ENCODE data around the gene ADARB2. TPM values are rescaled to one million over a fixed set of nuclear protein-coding genes. Genes with fewer than 3 reads are reported as not detected.
A peak's percentile ranks its signal among the peaks of the same experiment; 100 is the strongest.
"Not testable (repeated sequence)": the region's sequence is repeated elsewhere in the genome, so short reads cannot be mapped to it uniquely, and the experiment has no call there.

ADARB2 gene
- total RNA-seq, 6 donors from 2014 or later, result 0.69 to 5.2 (median 1.8) TPM

DNA sequence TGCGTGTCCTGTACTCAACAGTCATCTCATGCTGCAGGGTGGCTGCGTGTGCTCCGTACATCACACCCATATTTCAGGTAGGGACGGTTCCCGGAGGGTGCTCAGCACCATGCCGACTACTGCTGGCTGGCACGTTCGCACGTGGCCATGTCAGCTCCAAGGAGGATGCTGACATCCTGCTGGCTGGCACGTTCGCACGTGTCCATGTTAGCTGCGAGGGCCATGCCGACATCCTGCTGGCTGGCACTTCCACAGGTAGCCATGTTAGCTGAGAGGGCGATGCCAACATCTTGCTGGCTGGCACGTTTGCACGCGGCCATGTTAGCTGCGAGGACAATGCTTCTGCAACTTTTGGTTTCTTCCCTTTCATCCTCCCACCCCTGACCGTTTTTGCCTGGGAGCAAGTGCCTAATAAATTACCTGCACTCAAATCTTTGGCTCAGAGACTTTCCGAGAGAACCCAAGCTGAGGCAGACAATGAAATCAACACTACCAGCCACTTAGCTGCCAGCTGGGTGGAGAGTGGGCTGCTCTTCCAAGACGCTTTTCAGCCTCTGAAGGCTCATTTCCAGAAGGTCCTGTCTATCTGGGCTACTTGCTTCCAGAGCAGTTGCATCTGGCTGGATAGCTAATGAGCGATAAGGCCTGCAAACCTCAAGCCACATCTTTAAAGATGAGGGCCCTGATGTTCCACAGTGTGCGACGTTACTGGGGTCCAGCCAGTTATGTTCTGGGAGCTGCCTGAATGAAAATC, 576.6 kb downstream of the ADARB2 start:
- no peaks in the 10 kb centered on the region for H3K9me3 ChIP-seq
- no peaks in the 10 kb centered on the region for H3K36me3 ChIP-seq
- DNase-seq (peak; percentile 12 to 66), ATAC-seq (ENCODE audit: low FRiP score in 2 of 2) (no peak)
- no peak overlapping the region for H3K27ac ChIP-seq
- WGBS, 2 donors, result 84 to 85% methylated on average over 24 to 25 of the region's 25 CpGs
- no peak for TF ChIP-seq POLR2A (IDR thresholded peaks at IDR 0.05)
- TF ChIP-seq EP300 (IDR thresholded peaks at IDR 0.05), result no peak
- no peak for TF ChIP-seq POLR2AphosphoS5 (IDR thresholded peaks at IDR 0.05)
- TF ChIP-seq, protein P1, sequence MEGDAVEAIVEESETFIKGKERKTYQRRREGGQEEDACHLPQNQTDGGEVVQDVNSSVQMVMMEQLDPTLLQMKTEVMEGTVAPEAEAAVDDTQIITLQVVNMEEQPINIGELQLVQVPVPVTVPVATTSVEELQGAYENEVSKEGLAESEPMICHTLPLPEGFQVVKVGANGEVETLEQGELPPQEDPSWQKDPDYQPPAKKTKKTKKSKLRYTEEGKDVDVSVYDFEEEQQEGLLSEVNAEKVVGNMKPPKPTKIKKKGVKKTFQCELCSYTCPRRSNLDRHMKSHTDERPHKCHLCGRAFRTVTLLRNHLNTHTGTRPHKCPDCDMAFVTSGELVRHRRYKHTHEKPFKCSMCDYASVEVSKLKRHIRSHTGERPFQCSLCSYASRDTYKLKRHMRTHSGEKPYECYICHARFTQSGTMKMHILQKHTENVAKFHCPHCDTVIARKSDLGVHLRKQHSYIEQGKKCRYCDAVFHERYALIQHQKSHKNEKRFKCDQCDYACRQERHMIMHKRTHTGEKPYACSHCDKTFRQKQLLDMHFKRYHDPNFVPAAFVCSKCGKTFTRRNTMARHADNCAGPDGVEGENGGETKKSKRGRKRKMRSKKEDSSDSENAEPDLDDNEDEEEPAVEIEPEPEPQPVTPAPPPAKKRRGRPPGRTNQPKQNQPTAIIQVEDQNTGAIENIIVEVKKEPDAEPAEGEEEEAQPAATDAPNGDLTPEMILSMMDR (IDR thresholded peaks at IDR 0.05), result no peak
- no peaks in the 10 kb centered on the region for H3K4me1 ChIP-seq
- H3K27me3 ChIP-seq, result no peaks in the 10 kb centered on the region
- no peak overlapping the region for H3K4me3 ChIP-seq

DNA sequence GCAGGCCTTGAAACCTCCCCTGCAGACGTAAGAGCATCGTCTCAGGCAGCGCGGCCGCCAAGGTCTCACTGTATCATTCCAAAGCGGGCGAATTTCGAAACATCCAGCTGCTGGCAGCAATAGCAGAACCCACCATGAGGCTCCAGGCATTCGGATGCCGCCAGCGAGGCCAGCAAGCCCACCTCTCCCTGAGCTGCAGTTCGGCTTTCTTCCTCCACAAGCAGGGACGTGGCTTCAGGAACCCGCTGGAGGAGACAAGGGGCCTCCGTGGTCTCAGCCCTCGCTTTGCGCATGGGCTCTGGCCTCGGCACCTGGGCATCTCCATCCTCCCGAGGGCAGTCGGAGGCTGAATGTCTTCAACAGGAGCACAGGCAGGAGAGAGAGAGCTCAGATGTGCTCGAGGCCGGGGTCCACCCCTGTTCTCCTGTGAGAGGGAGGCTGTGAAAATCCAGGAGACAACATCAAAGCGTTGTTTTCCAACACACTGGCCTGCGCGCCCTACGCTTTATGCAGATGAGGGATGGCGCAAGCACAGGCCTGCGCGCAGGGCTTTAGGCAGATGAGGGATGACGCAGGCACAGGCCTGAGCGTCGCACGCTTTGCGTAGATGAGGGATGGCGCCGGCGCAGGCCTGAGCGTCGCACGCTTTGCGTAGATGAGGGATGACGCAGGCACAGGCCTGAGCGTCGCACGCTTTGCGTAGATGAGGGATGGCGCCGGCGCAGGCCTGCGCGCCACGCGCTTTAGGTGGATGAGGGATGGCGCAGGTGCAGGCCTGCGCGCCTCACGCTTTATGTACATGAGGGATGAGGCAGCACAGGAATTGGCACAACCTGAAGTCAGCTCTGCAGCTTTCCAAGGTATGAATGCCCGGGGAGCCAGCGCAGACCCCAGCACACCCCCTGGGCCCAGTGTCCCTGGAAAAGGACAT, 577.9 kb downstream of the ADARB2 start:
- Histone ChIP-seq H3K27me3 (no peaks in the 10 kb centered on the region), H3K36me3 (no peaks in the 10 kb centered on the region), H3K9me3 (no peaks in the 10 kb centered on the region), H3K4me3 (no peak overlapping the region), H3K4me1 (no peaks in the 10 kb centered on the region), H3K27ac (no peak overlapping the region)
- ATAC-seq (ENCODE audit: low FRiP score in 2 of 2) (peak in 1 of 2 donors; percentile 23), DNase-seq (peak; percentile 6 to 73)
- 88 to 90% methylated on average over 48 to 56 of the region's 59 CpGs for WGBS, 2 donors
- no peak for TF ChIP-seq POLR2AphosphoS5 (IDR thresholded peaks at IDR 0.05)
- TF ChIP-seq, protein P1 (IDR thresholded peaks at IDR 0.05), result no peak
- TF ChIP-seq POLR2A (IDR thresholded peaks at IDR 0.05), result no peak
- TF ChIP-seq EP300 (IDR thresholded peaks at IDR 0.05), result no peak

DNA sequence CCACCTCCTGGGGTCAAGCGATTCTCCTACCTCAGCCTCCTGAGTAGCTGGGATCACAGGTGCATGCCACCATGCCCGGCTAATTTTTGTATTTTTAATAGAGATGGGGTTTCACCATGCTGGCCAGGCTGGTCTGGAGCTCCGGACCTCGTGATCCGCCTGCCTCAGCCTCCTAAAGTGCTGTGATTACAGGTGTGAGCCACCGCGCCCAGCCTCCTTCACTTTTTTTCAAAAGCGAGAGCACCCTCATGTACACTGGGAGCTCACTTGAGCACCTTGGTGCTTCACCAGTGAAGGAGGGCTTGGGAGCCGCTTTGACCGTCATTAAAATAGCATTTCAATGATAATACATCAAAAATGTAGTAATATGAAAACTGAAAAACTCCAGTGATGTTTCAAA, 578.8 kb downstream of the ADARB2 start:
- not testable (repeated sequence) for H3K9me3 ChIP-seq; H3K27me3 ChIP-seq; DNase-seq; H3K27ac ChIP-seq; H3K4me3 ChIP-seq; ATAC-seq (ENCODE audit: low FRiP score in 2 of 2); H3K36me3 ChIP-seq; H3K4me1 ChIP-seq
- 80 to 93% methylated on average over 10 of the region's 10 CpGs for WGBS, 2 donors

DNA sequence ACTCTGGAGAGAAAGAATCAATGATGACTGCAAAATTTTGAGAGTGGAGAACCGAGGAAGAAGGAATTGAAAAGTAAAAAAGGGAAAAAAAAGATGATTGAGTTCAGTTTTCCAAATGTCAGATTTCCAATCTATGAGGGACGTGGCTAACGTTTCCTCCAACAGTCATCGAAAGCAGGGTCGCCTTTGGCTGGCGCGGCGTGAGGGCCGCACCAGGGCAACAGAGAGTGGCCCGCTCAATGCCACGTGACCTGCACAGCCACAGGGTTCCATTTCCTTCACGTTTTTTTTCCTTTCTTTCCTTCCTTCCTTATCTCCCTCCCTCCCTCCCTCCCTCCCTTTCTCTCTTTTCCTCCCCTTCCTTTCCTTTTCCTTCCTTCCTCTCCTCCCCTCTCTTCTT, 579.3 kb downstream of the ADARB2 start:
- no peak overlapping the region for H3K27ac ChIP-seq
- DNase-seq, result peak in 1 of 2 donors; percentile 46
- no peaks in the 10 kb centered on the region for H3K36me3 ChIP-seq
- ATAC-seq (ENCODE audit: low FRiP score in 2 of 2), result no peak
- H3K4me3 ChIP-seq, result no peak overlapping the region
- no peaks in the 10 kb centered on the region for H3K9me3 ChIP-seq
- no peak for TF ChIP-seq EP300 (IDR thresholded peaks at IDR 0.05)
- TF ChIP-seq POLR2A (IDR thresholded peaks at IDR 0.05), result no peak
- TF ChIP-seq, protein P1 (IDR thresholded peaks at IDR 0.05), result no peak
- no peak for TF ChIP-seq POLR2AphosphoS5 (IDR thresholded peaks at IDR 0.05)
- WGBS, 2 donors, result 81 to 88% methylated on average over 12 of the region's 12 CpGs
- H3K27me3 ChIP-seq, result no peaks in the 10 kb centered on the region
- no peaks in the 10 kb centered on the region for H3K4me1 ChIP-seq

DNA sequence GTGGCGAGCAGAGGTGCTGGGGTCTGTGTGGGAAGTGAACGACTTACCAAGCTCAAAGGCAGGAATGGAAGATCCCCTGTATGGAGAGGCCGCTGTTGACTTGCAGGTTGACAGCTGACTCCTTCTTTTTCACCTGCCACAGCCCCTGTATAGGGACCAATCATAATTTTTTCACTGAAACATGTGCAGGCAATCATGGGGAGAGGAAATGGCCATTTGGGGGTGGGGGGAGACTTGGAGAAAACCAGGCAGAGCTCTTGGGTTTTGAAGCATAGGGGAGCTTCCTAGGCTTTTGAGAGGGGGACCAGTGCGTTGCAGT, 579.8 kb downstream of the ADARB2 start:
- H3K9me3 ChIP-seq, result no peaks in the 10 kb centered on the region
- no peak overlapping the region for H3K4me3 ChIP-seq
- no peak for ATAC-seq (ENCODE audit: low FRiP score in 2 of 2)
- H3K27ac ChIP-seq, result no peak overlapping the region
- no peak for DNase-seq
- WGBS, 2 donors, result 84 to 89% methylated on average over 4 of the region's 4 CpGs
- no peaks in the 10 kb centered on the region for H3K36me3 ChIP-seq
- H3K4me1 ChIP-seq, result no peaks in the 10 kb centered on the region
- H3K27me3 ChIP-seq, result no peaks in the 10 kb centered on the region
- no peak for TF ChIP-seq POLR2A (IDR thresholded peaks at IDR 0.05)
- no peak for TF ChIP-seq POLR2AphosphoS5 (IDR thresholded peaks at IDR 0.05)
